ENCODE results near the gene VPS54. TPM values are rescaled to one million over a fixed set of nuclear protein-coding genes. Genes with fewer than 3 reads are reported as not detected.

Gene VPS54
- total and polyA plus RNA-seq, 9 of the 15 experiments (the other 6 are each of a cell fraction or from before 2014, with no cell fraction given) = 4.9 to 23.2 (median 13.2) TPM

GRCh38 chr2:64013053-64013452, 6.2 kb downstream of the VPS54 start (continued):
- TF ChIP-seq REST (IDR thresholded peaks at IDR 0.05; ENCODE audit: borderline replicate concordance) (no peak), REST (CRISPR knock-in tag; IDR thresholded peaks at IDR 0.05; ENCODE audit: low read depth) (no peak), CBX3 (IDR thresholded peaks at IDR 0.05; ENCODE audit: borderline replicate concordance in 1 of 2, low read length in 2 of 2) (no peak), BRCA1 (IDR thresholded peaks at IDR 0.05) (no peak), BRCA1 (CRISPR knock-in tag; IDR thresholded peaks at IDR 0.05) (no peak), ZNF586 (CRISPR knock-in tag; conservative IDR thresholded peaks at IDR 0.05) (no peak), CUX1 (CRISPR knock-in tag; IDR thresholded peaks at IDR 0.05) (no peak), ZBTB12 (CRISPR knock-in tag; IDR thresholded peaks at IDR 0.05) (no peak), JUN (IDR thresholded peaks at IDR 0.05; ENCODE audit: borderline replicate concordance, low read depth, low read length) (no peak), JUN (CRISPR knock-in tag; IDR thresholded peaks at IDR 0.05; ENCODE audit: borderline replicate concordance) (no peak), SIX5 (IDR thresholded peaks at IDR 0.05; ENCODE audit: borderline replicate concordance in 1 of 2, insufficient read depth in 1 of 2, low read depth in 1 of 2, low read length in 2 of 2) (no peak), ARID1B (IDR thresholded peaks at IDR 0.05) (no peak; the same call in 1 of the 2 replicates), SIN3B (IDR thresholded peaks at IDR 0.05; ENCODE audit: low read depth) (no peak), KAT7 (CRISPR knock-in tag; IDR thresholded peaks at IDR 0.05; ENCODE audit: borderline replicate concordance) (no peak)

Data from K562 (cell line).